Spleen (tissue), 11 donors: ENCODE measurements around the gene SPEF2. TPM values are rescaled to one million over a fixed set of nuclear protein-coding genes. Genes with fewer than 3 reads are reported as not detected.

Source experiments
- DNase-seq: peaks from one replicate; pipeline ENCODE4 v3.0.0-alpha.2; 2020
- H3K27ac ChIP-seq, 8 donors: fragments of 200-600 bp; sonication (generic) in 7 of 8; 1 replicate in 4 of 8; 2 replicates in 4 of 8; pipeline versions ENCODE4 v1.5.0 to v1.8.0; 2016 to 2021; ENCODE audit warnings: inconsistent platforms in 4 of 8, mild to moderate bottlenecking in 4 of 8, moderate library complexity in 1 of 8
- H3K27me3 ChIP-seq, 7 donors: fragments of 200-600 bp; sonication (generic) in 6 of 7; replicated peaks in 1 of 7; 1 replicate in 4 of 7; 2 replicates in 3 of 7; pipeline versions ENCODE4 v1.5.0 to v1.8.0; 2016 to 2021; ENCODE audit warnings: inconsistent platforms in 3 of 7, mild to moderate bottlenecking in 1 of 7
- H3K36me3 ChIP-seq, 6 donors: fragments of 200-600 bp; sonication (generic) in 5 of 6; 1 replicate in 4 of 6; 2 replicates in 2 of 6; pipeline versions ENCODE4 v1.5.0 to v1.8.0; 2016 to 2021; ENCODE audit warnings: inconsistent platforms in 2 of 6
- H3K4me1 ChIP-seq, 6 donors: fragments of 200-600 bp; sonication (generic) in 5 of 6; 1 replicate in 3 of 6; 2 replicates in 3 of 6; pipeline versions ENCODE4 v1.5.0 to v1.8.0; 2016 to 2021; ENCODE audit warnings: inconsistent platforms in 3 of 6
- H3K4me3 ChIP-seq, 8 donors: fragments of 200-600 bp; sonication (generic) in 7 of 8; 1 replicate in 4 of 8; 2 replicates in 4 of 8; pipeline versions ENCODE4 v1.5.0 to v1.8.0; 2016 to 2021; ENCODE audit warnings: inconsistent platforms in 4 of 8, mild to moderate bottlenecking in 4 of 8, moderate library complexity in 2 of 8
- H3K9me3 ChIP-seq, 8 donors: fragments of 200-600 bp; sonication (generic) in 7 of 8; 1 replicate in 4 of 8; 2 replicates in 4 of 8; pipeline versions ENCODE4 v1.5.0 to v1.8.0; 2016 to 2021; ENCODE audit warnings: inconsistent platforms in 4 of 8
- CTCF ChIP-seq, 11 experiments: fragments of 200-600 bp in 7 of 11; fragments of 450-650 bp in 4 of 11; sonication (generic) in 4 of 11; IDR thresholded peaks in 8 of 11; conservative IDR thresholded peaks in 3 of 11; 1 replicate in 7 of 11; 2 replicates in 4 of 11; pipeline versions ENCODE4 v1.4.0 to v1.8.0; 2016 to 2021; ENCODE audit warnings: antibody characterized with exemption in 11 of 11, inconsistent platforms in 4 of 11, mild to moderate bottlenecking in 1 of 11
- POLR2A ChIP-seq, 3 donors: fragments of 450-650 bp; IDR thresholded peaks; one replicate each; pipeline ENCODE4 v1.5.1; 2017; ENCODE audit warnings: antibody characterized with exemption in 3 of 3, mild to moderate bottlenecking in 1 of 3
- POLR2AphosphoS5 ChIP-seq, 3 donors: sonication (generic); formaldehyde crosslinking; IDR thresholded peaks; one replicate each; pipeline ENCODE4 v1.5.1; 2017; ENCODE audit warnings: antibody characterized with exemption in 3 of 3
- WGBS, 5 donors: extraction: QIAGEN DNeasy Blood & Tissue Kit in 3 of 5; methylation state at CpG; one replicate each; pipeline versions ENCODE4 v1.1.5 to v1.1.7; 2013 to 2018; 5-methylcytosine and 5-hydroxymethylcytosine counted together
- intact Hi-C: fragments of 100-400 bp; cut with DNase I; formaldehyde crosslinking; loops from one replicate; pipeline ENCODE4 v1.15.0; 2023; ENCODE audit warnings: low total_unique reads
- polyA plus RNA-seq, 3 donors: library from polyadenylated mRNA; stranded (reverse); fragments of 200-250 nt; gene quantifications; one replicate each; pipeline ENCODE4 v1.2.1, GENCODE V29; 2013
- total RNA-seq, 7 donors: library from RNA; depleted of rRNA in 3 of 7; stranded (reverse); fragments of >200 nt in 3 of 7; fragmentation: NEBNext Ultra II Directional in 4 of 7; extraction: Animal tissue kit (Norgen Biotek cat#: 25700) in 4 of 7; gene quantifications; one replicate each; pipeline versions ENCODE4 v1.1.0 to v1.2.1, GENCODE V29; 2016 to 2021
- donor health status: healthy with polysubstance abuse.
- donor health status: DM: no; HTN: no; CAD: no; lungs with moderate emphysema.
- donor health status: DM: no; HTN: no; CAD: no.
- donor health status: Bipolar disorder and iron deficiency.
- donor health status: healthy.
- donor health status: DM: no; HTN: no; CAD: no.
- donor health status: DM: yes; HTN: yes; CAD: no.

The SPEF2 gene
- total and polyA plus RNA-seq, 10 donors, result 1.7 to 22.6 (median 8.5) TPM

DNA sequence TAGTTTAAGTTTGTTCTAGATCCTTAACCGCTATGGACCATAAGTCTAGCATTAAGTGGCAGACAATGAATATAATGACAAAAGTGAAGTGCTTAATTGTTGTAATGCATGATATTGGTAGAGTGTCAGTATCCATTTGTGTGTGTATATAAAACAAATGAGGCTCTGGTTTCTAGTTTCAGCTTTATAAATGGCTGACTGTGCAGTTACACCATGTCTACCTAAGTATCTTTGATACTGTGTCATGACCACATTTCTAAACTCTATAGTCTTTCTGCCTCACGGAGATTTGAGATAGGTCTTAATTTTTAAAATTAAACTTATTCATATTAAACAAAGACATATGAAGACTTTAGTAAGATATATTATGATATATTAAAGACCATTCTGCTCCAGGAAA, 92.0 kb downstream of the SPEF2 start:
- no peaks in the 10 kb centered on the region for H3K4me1 ChIP-seq
- no peak for DNase-seq
- intact Hi-C loops, result no loop called here
- no peak overlapping the region for H3K27ac ChIP-seq
- no peaks in the 10 kb centered on the region for H3K27me3 ChIP-seq
- 94 to 98% (median 96%) methylated on average over 2 of the region's 2 CpGs for WGBS, 5 donors
- no peaks in the 10 kb centered on the region for H3K36me3 ChIP-seq
- H3K9me3 ChIP-seq, result no peaks in the 10 kb centered on the region
- H3K4me3 ChIP-seq, result no peak overlapping the region
- TF ChIP-seq POLR2AphosphoS5 (IDR thresholded peaks at IDR 0.05), result no peak
- TF ChIP-seq POLR2A (IDR thresholded peaks at IDR 0.05), result no peak
- no peak for TF ChIP-seq CTCF (IDR thresholded peaks at IDR 0.05 in 8 of 11, conservative IDR thresholded peaks at IDR 0.05 in 3 of 11)

DNA sequence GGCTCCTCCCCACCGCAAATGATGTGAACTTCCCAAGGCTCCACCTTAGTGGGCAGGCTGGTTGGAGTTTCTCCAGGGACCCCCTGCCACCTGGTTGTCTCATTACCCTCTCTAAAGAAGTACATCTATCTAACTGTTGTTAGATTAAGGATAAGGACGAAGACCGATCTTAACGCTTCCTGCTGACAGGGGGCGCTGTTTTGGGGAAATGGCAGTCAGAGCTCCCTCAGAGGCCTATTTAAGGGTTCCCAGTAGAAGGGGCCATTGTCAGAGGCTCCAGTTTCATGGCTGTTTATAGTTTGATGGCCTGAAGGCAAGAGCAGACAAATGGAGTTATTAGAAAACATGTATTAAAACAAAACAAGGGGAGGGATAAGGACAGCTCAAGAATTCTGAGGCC, 100.1 kb downstream of the SPEF2 start:
- no peak for TF ChIP-seq POLR2A (IDR thresholded peaks at IDR 0.05)
- no peak for TF ChIP-seq CTCF (IDR thresholded peaks at IDR 0.05 in 8 of 11, conservative IDR thresholded peaks at IDR 0.05 in 3 of 11)
- TF ChIP-seq POLR2AphosphoS5 (IDR thresholded peaks at IDR 0.05), result no peak
- intact Hi-C loops, result no loop called here
- no peak for DNase-seq
- Histone ChIP-seq H3K4me1 (no peaks in the 10 kb centered on the region), H3K27me3 (no peaks in the 10 kb centered on the region), H3K9me3 (peaks cover 0 to 1% (median under 1%) of the 10 kb centered on the region in 8 donors), H3K36me3 (no peaks in the 10 kb centered on the region), H3K4me3 (no peak overlapping the region), H3K27ac (peak overlapping the region in 3 of 8 donors; percentile 31 to 34 (median 34))
- WGBS, 5 donors, result 65 to 77% (median 75%) methylated on average over 5 of the region's 5 CpGs

- Histone ChIP-seq H3K27me3 (no peaks in the 10 kb centered on the region), H3K36me3 (no peaks in the 10 kb centered on the region), H3K27ac (no peak overlapping the region), H3K4me3 (no peak overlapping the region), H3K4me1 (no peaks in the 10 kb centered on the region), H3K9me3 (peaks cover 0 to 14% (median 9%) of the 10 kb centered on the region in 8 donors)
- intact Hi-C loops, result no loop called here
- WGBS, 5 donors, result 83 to 95% (median 90%) methylated on average over 3 of the region's 3 CpGs
- no peak for TF ChIP-seq POLR2AphosphoS5 (IDR thresholded peaks at IDR 0.05)
- no peak for TF ChIP-seq POLR2A (IDR thresholded peaks at IDR 0.05)
- TF ChIP-seq CTCF (IDR thresholded peaks at IDR 0.05 in 8 of 11, conservative IDR thresholded peaks at IDR 0.05 in 3 of 11), result no peak
- DNase-seq, result no peak
Observed at GRCh38 chr5:35735718-35736117, 118.1 kb downstream of the SPEF2 start.

DNA sequence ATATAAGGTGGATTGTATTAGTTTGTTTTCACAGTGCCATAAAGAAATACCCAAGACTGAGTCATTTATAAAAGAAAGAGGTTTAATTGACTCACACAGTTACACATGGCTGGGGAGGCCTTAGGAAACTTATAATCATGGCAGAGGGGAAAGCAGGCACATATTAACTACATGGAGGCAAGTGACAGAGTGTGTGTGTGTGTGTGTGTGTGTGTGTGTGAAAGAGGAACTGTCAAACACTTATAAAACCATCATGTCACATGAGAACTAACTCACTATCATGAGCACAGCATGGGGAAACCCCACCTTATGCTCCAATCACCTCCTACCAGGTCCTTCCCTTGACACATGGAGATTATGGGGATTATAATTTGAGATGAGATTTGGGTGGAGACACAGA, 118.6 kb downstream of the SPEF2 start:
- Histone ChIP-seq H3K9me3 (peaks cover 0 to 14% (median 9%) of the 10 kb centered on the region in 8 donors), H3K27me3 (no peaks in the 10 kb centered on the region), H3K4me3 (no peak overlapping the region), H3K36me3 (no peaks in the 10 kb centered on the region), H3K27ac (no peak overlapping the region), H3K4me1 (no peaks in the 10 kb centered on the region)
- TF ChIP-seq POLR2A (IDR thresholded peaks at IDR 0.05) (no peak), POLR2AphosphoS5 (IDR thresholded peaks at IDR 0.05) (no peak), CTCF (IDR thresholded peaks at IDR 0.05 in 8 of 11, conservative IDR thresholded peaks at IDR 0.05 in 3 of 11) (no peak)
- DNase-seq, result no peak
- intact Hi-C loops, result no loop called here
